ENCODE results near the gene SREK1.
"Not testable (repeated sequence)": the region's sequence is repeated elsewhere in the genome, so short reads cannot be mapped to it uniquely, and the experiment has no call there.

Gene SREK1, protein sequence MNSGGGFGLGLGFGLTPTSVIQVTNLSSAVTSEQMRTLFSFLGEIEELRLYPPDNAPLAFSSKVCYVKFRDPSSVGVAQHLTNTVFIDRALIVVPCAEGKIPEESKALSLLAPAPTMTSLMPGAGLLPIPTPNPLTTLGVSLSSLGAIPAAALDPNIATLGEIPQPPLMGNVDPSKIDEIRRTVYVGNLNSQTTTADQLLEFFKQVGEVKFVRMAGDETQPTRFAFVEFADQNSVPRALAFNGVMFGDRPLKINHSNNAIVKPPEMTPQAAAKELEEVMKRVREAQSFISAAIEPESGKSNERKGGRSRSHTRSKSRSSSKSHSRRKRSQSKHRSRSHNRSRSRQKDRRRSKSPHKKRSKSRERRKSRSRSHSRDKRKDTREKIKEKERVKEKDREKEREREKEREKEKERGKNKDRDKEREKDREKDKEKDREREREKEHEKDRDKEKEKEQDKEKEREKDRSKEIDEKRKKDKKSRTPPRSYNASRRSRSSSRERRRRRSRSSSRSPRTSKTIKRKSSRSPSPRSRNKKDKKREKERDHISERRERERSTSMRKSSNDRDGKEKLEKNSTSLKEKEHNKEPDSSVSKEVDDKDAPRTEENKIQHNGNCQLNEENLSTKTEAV

DNA sequence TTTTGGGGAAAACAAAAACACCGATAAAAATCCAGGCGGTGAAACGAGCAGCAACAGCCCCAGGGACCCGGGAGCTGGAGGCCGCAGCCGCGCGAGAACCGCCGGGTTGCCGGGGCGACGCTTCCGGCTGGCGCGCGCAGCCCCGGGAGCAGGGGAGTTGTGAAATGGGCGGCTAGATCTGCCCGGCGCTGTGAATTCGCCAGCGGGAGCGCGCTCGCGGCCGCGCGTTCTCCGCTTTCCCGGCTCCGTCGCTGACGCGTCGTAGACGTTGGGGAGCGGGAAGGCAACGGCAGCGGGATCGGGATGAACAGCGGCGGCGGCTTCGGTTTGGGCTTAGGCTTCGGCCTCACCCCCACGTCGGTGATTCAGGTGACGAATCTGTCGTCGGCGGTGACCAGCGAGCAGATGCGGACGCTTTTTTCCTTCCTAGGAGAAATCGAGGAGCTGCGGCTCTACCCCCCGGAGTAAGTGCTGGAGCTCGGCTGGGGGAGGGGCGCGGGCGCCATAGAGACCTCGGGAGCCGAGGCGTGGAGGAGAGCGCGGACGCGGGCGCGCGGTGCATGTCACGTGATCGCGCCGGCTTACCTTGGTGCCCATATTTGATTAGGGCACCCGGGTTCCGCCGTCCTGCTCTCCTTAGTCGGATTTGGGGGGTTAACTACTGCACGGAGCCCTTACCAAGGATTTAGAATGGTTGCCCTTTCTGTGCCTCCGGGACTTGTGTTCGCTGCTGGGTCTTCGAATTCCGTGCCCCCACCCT, at the start of gene SREK1:
TSS of gene SREK1 (plus strand) at position 227 of the 760 bp plus-strand sequence. CDS start at position 304, 77 bp downstream.
- ATAC-seq (peak; percentile 91), DNase-seq (peak; percentile 94)

DNA sequence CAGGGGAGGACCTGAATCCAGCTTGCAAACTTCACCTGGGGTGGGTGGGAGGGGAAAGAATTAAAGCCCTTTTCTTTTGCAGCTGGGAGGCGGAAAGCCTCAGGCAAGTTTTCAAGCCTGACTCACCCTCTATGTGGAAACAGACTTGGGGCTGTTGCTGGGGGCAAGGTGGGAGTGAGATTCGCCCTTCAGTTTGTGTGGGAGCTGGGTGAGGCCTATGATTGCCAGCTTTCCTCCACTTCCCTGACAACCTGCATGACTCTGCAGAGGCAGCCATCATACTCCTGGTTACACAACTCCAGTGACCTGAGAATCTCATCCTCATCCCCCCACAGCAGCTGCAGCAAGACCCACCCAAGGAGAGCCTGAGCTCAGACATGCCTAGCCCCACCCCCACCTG, 43.2 kb upstream of the SREK1 start:
- DNase-seq (no peak), ATAC-seq (no peak)

DNA sequence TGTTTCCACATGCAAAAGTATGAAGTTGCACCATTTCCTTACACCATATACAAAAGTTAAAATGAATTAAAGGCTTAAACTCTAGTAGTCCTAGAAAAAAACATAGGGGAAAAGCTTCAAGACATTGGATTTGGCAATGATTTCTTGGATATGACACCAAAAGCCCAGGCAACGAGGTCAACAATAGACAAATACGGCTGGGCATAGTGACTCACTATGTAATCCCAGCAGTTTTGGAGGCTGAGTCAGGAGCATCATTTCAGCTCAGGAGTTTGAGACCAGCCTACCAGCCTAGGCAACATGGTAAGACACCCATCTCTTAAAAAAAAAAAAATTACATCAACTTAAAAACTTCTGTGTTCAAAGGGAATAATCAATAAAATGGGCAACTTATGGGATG, 30.9 kb upstream of the SREK1 start:
- DNase-seq (no peak), ATAC-seq (no peak)

DNA sequence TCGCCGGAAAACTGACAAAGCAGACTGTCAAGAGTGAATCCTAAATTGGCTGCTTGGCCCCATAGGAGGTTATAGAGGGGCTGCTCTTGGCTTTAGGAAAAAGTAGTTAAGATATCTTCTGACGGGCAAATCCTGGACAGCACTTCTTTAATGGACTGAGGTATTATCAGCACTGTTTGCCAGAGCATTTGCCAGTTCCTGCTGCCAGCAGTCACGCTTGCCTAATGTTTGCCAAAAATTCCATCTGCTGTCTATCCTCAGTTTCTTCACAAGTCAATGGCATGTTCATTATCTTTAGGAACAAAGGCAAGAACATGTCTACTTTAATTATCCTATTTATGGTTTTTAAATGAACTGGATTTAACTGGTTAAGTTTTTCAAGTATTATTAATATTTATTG, 25.8 kb upstream of the SREK1 start:
- no peak for ATAC-seq
- DNase-seq, result no peak

DNA sequence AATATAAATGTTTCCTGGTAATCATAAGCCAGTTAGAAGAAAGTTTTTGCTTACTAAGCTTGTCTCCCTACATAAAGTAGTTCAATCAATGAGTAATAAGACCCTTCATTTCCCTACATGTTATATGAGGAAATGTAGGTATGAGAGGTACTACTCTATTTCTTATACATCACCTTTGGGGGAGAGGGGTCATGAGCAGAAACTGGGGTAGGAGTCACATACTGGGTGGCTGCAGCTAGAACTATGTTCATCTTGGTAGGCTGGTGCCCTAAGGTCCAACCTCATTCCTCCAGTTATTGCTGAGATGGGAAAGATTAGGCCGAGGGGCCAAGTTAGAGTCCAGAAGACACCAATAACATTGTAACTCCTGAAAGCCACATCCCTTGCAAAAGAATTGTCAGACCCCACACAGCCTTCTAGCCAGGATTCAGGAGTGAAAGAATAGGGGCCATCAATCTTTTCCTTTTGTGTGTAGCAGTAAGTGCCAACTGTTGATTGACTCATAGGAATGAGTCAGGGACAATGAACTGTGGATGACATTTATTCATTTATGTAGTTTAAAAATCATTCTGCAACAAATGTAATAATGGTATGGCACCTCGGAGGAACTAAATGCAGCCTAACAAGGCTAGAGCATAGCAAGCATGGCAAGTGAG, 21.6 kb upstream of the SREK1 start:
- no peak for DNase-seq
- ATAC-seq, result peak; percentile 52

DNA sequence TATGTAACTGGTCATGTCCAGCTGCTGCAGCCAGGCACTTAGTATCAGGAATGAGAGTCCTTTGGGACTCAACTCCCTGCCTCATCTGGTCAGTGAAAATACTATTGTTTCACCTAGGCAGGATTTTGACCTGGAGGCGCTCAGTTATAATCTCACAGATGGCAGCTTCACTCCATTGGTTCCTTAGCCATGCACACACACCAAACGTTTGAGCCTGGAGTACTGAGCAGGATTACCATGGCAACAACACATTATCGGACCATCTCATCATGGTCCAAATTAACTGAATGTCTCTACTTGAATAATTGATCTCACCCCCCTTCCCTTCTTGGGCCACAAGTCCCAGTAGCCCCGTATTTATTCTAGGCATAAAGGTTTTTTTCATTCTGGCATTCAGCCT, 15.0 kb upstream of the SREK1 start:
- no peak for ATAC-seq

DNA sequence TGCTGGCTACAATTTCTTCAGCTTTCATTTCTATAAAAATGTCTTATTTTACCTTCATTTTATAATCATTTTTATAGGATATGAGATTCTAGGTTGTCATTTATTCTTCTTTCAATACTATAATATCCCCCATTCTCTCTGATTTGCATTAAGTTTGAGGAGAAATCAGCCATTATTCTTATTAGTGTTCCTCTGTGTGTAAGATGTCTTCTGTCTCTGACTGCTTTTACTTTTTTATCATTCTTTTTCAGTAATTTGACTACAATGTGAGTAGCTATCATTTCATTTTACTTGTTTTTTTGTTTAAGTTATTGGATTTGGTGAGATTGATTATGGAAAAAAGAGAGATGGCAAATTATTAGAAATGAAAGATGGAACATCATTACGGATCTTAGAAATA, 13.6 kb upstream of the SREK1 start:
- ATAC-seq (no peak), DNase-seq (no peak)

More for the DNA sequence above, 15.0 kb upstream of the SREK1 start:
- DNase-seq, result no peak

DNA sequence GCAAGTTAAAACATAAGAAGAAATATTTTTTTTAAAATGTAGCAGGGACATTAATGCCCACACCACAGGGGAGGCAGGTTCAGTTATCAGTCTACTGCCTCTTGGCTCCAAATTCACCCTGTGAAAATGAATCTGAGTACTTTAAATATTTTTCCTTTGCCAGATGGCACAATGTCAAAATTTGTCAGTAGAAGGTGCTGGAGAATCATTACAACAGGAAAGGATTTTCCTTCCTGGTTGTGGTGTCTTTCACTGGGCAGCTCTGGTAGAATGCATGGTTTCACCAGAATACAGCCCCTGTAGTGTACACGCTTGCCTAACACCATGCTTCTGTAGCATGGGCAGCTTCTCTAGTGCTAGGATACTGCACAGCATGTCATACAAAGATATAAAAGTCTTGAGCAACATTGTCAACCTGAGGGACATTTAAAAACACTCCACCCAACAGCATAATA, 9.7 kb upstream of the SREK1 start:
- DNase-seq (no peak), ATAC-seq (no peak)

DNA sequence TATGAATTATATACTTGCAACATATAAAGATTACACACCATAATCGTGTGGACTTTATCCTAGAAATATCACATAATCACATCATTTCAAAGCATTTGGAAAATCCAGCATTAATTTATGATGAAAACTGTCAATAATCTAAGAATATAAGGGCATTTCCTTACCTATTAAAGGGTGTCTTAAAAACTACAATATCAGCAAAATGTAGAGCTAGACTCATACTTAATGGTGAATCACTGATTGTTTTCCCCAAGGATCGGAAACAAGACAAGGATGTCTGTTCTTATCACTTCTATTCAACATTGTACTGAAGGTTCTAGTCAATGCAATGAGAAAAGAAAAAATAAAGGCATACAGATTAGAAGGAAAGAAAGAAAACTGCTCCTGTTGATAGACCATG, 8.0 kb upstream of the SREK1 start:
- ATAC-seq, result no peak
- no peak for DNase-seq

DNA sequence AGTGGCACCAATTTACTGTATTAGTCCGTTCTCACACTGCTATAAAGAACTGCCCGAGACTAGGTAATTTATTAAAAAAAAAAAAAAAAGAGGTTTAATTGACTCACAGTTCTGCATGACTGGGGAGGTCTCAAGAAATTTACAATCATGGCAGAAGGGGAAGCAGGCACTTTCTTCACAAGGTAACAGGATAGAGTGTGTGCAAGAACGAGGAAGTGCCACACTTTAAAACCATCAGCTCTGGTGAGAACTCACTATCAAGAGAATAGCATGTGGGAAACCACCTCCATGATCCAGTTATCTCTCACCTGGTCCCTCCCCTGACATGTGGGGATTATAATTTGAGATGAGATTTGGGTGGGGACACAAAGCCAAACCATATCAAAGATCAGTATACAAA, 7.2 kb upstream of the SREK1 start:
- ATAC-seq, DNase-seq: not testable (repeated sequence)

DNA sequence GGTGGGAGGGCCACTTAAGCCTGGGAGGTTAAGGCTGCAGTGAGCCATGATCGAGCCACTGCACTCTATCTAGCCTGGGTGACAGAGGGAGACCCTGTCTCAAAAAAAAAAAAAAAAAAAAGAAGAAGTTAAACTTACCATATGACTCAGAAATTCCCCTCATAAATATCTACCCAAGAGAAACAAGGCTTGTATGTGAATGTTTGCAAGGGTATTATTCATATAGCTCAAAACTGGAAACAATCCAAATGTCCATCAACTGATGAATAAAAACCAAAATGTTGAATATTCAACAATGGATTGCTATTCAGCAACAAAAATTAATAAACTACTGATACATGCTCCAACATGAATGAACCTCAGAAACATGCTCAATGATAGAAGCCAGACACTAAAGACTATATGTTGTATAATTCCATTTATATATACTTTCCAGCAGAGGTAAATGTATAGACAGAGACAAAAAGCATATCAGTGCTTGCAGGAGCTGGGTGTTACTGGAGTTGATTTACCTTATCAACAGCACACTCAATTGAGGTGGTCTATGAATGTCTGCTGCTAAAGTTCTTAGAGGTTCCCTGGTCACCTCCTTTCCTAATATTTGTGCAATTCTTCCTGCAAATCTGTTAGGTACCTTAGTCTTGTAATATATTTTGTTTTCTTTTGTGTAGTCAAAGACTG, 5.3 kb upstream of the SREK1 start:
- no peak for DNase-seq
- no peak for ATAC-seq

DNA sequence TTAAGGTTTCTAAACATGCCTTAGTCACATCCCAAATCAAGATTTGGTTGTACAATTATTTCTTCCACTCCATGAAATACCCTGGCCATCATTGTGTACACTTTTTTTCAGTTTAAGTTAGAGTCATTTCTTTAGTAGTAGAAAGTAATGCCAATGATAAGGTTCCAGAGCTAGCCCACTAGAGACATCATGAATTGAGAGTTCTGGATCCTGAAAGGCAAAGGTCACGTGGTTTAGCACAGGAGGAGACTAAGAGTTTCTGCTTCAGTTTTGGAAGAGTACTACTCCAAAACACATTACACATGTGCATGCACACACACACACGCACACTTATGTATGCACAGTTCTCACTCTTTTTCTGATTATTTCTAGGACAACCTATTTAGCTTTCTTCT, 4.8 kb upstream of the SREK1 start:
- ATAC-seq, result no peak

DNA sequence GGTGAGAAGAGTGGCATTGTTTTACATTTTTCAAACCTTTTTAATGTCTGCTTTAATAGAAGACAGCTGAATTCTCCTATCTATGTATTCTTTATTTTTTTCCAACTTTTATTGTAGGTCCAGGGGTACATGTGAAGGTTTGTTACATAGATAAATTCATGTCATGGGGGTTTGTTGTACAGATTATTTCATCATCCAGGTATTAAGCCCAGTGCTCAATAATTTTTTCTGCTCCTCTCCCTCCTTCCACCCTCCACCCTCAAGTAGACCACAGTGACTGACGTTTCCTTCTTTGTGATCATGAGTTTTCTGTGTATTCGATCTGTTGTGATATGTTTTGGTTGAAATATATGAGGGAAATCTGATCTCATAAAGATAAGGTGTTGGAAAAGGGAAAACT, 1.7 kb upstream of the SREK1 start:
- no peak for DNase-seq
- no peak for ATAC-seq

More for the DNA sequence above, 4.8 kb upstream of the SREK1 start:
- DNase-seq, result no peak

DNA sequence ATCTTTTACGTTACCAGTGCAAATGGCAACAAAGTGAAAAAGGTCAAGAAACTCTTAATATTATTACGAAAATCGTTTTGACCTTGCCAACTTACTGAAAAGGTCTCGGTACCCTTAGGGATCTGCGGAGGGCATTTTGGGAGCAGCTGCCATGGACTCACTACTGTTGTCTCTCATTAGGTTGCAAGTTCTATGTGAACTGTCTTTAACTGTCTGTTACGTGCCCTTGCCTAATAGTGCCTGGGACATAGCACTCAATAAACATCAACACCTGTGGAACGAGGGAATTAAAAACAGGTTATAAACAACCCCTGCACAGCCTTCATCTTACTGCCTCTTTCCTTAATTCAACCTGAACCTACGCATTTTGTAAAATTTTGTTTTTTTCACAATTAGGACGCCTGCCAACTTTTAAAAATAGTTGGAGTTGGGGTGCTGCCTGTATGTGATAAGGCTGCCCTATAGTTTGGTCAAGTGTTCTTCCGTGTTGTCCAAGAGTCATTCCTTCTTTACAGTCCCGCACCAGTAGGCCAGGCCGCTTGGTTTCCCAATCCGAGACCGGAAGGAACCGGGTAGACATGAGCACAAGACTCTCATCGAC, 527 bp upstream of the SREK1 start:
- DNase-seq, result no peak
- no peak for ATAC-seq

DNA sequence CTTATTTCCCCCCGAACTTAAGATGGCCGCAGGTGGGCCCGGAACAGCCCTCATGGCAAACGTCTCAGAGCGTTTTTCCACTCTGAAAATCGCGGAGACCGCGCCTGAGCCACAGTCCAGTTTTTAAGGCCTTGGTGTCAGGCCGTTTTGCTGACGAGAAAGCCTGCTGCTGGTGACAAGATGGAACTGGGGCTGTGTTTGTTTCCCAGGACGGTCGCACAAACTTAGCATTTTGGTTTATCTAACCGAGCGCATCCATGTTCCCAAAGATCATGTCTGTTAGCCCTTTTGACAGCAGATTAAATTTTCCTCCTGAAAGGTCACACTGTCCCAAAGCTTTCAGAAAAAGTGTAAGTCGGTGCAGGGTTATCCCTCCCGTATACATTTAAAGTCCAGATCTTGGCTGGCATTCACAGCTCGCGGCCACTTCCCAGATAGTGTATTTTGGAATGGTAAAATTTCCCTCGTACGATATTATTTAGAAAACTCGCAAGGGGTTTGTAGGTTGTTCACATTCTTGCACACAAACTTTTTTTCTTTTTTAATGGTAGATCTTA, 812 bp downstream of the SREK1 start:
- ATAC-seq, result peak; percentile 40

DNA sequence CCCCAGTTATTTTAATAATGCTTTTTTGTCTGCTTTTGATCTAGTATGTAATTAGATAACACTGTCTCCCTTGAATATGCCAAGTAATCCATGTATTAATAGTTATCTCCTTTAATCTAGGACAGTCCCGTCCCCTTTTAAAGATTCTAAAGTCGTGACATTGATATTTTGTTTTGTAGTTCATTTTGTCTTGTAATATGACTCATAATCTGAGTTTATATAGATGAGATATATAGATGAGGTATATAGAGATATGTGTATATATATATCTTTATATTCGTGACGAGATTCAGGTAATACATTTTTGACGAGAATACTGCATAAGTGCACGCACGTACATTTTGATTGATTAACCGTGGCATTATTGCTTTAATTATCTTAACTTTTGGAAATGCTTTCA, 1.6 kb downstream of the SREK1 start:
- ATAC-seq (no peak), DNase-seq (no peak)

More for the DNA sequence above, 812 bp downstream of the SREK1 start:
- DNase-seq, result no peak

DNA sequence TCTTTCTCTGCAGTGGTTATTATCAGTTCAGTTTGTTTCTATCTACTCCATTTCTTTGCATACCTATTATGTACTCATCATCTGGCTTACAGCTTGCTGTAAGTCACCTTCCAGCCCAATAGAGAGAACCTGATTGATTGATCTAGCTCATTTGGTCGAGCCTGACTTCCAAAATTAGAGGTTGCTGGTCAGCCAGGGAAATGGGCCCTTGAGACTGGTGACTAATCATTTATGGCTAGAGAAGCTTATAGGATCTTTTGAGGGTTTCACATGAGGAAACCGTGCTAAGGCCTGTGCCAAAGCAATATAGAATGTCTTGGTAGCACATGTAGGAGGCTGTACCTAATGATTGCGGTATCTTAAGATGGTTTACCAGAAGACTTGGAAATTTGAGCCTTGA, 5.8 kb downstream of the SREK1 start:
- no peak for DNase-seq
- ATAC-seq, result no peak

DNA sequence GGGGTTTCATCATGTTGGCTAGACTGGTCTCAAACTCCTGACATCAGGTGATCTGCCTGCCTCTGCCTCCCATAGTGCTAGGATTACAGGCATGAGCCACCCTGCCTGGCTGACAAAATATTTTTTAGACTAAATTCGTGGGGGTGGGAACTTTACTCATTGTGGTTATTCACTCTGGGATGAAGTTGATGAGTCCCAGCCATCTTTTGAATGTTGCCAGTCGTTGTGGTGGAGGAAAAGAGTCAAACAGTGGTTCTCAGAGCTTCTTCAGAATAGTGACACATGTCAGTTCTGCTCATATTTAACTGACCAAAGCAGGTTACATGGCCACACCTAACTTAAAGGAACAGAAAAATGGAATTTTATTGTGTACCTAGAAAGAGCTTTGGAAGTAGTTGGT, 6.9 kb downstream of the SREK1 start:
- DNase-seq (peak; percentile 18), ATAC-seq (peak; percentile 89)

DNA sequence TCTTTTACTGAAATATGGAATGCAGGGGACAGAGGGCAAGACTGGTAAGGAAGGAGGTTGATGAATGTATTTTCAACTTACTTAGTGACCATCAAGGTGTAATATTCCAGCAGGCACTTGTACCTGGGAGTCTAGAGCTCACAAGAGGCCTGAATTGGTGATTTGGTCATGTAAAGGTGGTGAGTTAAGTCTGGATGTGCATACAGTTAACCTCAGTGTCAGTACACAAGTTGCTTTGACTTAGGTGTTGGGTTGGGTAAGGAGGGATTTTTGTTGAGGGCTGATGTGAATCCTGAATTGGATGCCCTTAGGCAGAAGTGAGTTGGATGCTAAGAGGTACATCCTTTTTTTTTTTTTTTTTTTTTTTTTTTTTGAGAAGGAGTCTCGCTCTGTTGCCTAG, 7.4 kb downstream of the SREK1 start:
- ATAC-seq, result no peak

DNA sequence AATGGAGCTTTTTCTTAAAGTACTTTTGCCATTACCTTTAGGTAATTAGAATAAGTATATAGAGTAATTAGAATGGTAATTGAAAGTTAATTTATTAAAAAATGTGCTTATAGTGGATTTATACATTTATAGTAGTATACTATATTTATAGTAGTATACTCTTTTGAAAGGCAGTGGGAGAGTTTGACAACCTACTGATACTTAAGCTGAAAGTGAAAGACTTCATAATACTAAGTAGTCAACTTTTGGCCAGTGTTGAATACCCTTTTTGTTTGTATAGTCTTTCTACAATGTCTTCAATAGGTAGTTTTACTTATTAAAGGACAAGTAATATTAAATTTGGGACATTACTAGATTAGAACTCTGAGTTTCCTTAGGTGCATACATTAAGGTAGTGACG, 12.9 kb downstream of the SREK1 start:
- no peak for ATAC-seq
- DNase-seq, result no peak

More for the DNA sequence above, 7.4 kb downstream of the SREK1 start:
- no peak for DNase-seq

DNA sequence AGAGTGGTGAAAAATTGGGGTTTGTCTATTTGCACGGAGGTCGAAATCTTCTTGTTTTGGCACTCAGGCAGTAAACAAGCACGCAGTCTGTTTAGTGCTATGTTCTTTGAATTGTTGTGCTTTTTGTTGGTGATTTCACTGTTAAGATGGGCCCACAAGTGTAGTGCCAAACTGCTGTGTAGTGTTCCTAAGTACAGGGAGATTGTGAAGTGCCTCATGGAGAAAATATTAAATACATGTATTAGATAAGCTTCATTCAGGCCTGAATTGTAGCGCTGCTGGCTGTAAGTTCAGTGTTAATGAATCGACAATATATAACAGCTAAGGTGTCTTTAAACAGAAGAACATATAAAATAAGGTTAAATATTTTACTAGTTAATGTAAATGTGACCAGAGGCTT, 17.3 kb downstream of the SREK1 start:
- ATAC-seq, result no peak
- DNase-seq, result no peak
